ENCODE data around the gene LRP1B. TPM values are rescaled to one million over a fixed set of nuclear protein-coding genes. Genes with fewer than 3 reads are reported as not detected.

Gene LRP1B
- polyA plus RNA-seq, 1 donor from 2014 or later: 12.7 TPM

- no peak overlapping the region for H2AFZ ChIP-seq (ENCODE audit: low read depth, low read length)
- H3K27me3 ChIP-seq (ENCODE audit: insufficient read depth, low read depth, low read length): no peaks in the 10 kb centered on the region
- no peaks in the 10 kb centered on the region for H3K79me2 ChIP-seq (replicated peaks; ENCODE audit: insufficient read depth, low read length)
- H3K36me3 ChIP-seq (ENCODE audit: insufficient read depth, low read length): no peaks in the 10 kb centered on the region
- H3K4me2 ChIP-seq (ENCODE audit: low read length): no peak overlapping the region
- TF ChIP-seq TAF1 (IDR thresholded peaks at IDR 0.05; ENCODE audit: low read depth): no peak
- no peak for TF ChIP-seq MXI1 (conservative IDR thresholded peaks at IDR 0.05; ENCODE audit: poor library complexity, severe bottlenecking)
- TF ChIP-seq EP300 (conservative IDR thresholded peaks at IDR 0.05; ENCODE audit: poor library complexity, severe bottlenecking): no peak
- no peak for TF ChIP-seq REST (IDR thresholded peaks at IDR 0.05; ENCODE audit: borderline replicate concordance)
- TF ChIP-seq SMC3 (conservative IDR thresholded peaks at IDR 0.05; ENCODE audit: poor library complexity): no peak
- no peak for TF ChIP-seq POLR2AphosphoS5 (IDR thresholded peaks at IDR 0.05)
- no peak for TF ChIP-seq EZH2 (IDR thresholded peaks at IDR 0.05; ENCODE audit: borderline replicate concordance, insufficient read depth, low read length, poor library complexity, severe bottlenecking)
- no peak for TF ChIP-seq CTCF (IDR thresholded peaks at IDR 0.05; ENCODE audit: poor library complexity, severe bottlenecking)
- no peak for TF ChIP-seq RAD21 (conservative IDR thresholded peaks at IDR 0.05)
- H3K9me2 ChIP-seq (ENCODE audit: insufficient read depth, low read length): no peaks in the 10 kb centered on the region
- no peak overlapping the region for H3K27ac ChIP-seq (ENCODE audit: low read length)
- H3F3A ChIP-seq (ENCODE audit: insufficient read depth, low read length, poor library complexity, severe bottlenecking): no peaks in the 10 kb centered on the region
- no peaks in the 10 kb centered on the region for H3K9me3 ChIP-seq (ENCODE audit: low read length)
- H3K9ac ChIP-seq (ENCODE audit: low read length): no peak overlapping the region
- H4K20me1 ChIP-seq (ENCODE audit: insufficient read depth): no peaks in the 10 kb centered on the region
- no peak overlapping the region for H3K4me3 ChIP-seq (ENCODE audit: low read length)
These were observed 61.4 kb downstream of the LRP1B start for GRCh38 chr2:142069251-142069888.

- no peaks in the 10 kb centered on the region for H3K9me3 ChIP-seq (ENCODE audit: low read length)
- H3K9me2 ChIP-seq (ENCODE audit: insufficient read depth, low read length): no peaks in the 10 kb centered on the region
- TF ChIP-seq REST (IDR thresholded peaks at IDR 0.05; ENCODE audit: borderline replicate concordance) (no peak), EZH2 (IDR thresholded peaks at IDR 0.05; ENCODE audit: borderline replicate concordance, insufficient read depth, low read length, poor library complexity, severe bottlenecking) (no peak), MXI1 (conservative IDR thresholded peaks at IDR 0.05; ENCODE audit: poor library complexity, severe bottlenecking) (no peak), EP300 (conservative IDR thresholded peaks at IDR 0.05; ENCODE audit: poor library complexity, severe bottlenecking) (no peak), CTCF (IDR thresholded peaks at IDR 0.05; ENCODE audit: poor library complexity, severe bottlenecking) (no peak), POLR2AphosphoS5 (IDR thresholded peaks at IDR 0.05) (no peak)
- H3K4me2 ChIP-seq (ENCODE audit: low read length): no peak overlapping the region
- H3K36me3 ChIP-seq (ENCODE audit: insufficient read depth, low read length): no peaks in the 10 kb centered on the region
- no peak overlapping the region for H3K9ac ChIP-seq (ENCODE audit: low read length)
- no peak overlapping the region for H3K27ac ChIP-seq (ENCODE audit: low read length)
- H3F3A ChIP-seq (ENCODE audit: insufficient read depth, low read length, poor library complexity, severe bottlenecking): no peaks in the 10 kb centered on the region
- no peaks in the 10 kb centered on the region for H4K20me1 ChIP-seq (ENCODE audit: insufficient read depth)
- no peaks in the 10 kb centered on the region for H3K27me3 ChIP-seq (ENCODE audit: insufficient read depth, low read depth, low read length)
- H3K79me2 ChIP-seq (replicated peaks; ENCODE audit: insufficient read depth, low read length): no peaks in the 10 kb centered on the region
- H3K4me3 ChIP-seq (ENCODE audit: low read length): no peak overlapping the region
- H2AFZ ChIP-seq (ENCODE audit: low read depth, low read length): no peak overlapping the region
These were observed 65.1 kb downstream of the LRP1B start for GRCh38 chr2:142065700-142066099.

Measured in neural cell (in vitro differentiated cells).